Measurements from ENCODE around the gene FSCN2.

The FSCN2 gene

DNA sequence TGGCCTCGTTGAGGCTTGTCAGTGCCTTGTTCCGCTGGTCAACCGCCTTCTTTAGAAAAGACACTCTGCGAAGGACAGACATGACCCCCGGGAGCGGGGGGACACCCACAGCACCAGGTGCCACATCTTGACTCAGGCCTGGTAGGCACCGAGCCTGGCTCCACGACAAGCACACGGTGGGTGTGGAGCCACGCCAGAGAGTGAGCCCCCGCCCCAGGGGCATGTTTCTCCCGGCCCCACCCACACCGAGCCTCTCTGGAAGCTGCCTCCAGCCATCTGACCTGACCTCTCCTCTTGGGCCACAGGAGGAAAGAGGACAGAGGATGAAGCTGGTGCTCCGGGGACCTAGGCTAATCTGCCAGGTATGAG lies 19.4 kb downstream of the FSCN2 start (continued):
- TF ChIP-seq, protein P1, sequence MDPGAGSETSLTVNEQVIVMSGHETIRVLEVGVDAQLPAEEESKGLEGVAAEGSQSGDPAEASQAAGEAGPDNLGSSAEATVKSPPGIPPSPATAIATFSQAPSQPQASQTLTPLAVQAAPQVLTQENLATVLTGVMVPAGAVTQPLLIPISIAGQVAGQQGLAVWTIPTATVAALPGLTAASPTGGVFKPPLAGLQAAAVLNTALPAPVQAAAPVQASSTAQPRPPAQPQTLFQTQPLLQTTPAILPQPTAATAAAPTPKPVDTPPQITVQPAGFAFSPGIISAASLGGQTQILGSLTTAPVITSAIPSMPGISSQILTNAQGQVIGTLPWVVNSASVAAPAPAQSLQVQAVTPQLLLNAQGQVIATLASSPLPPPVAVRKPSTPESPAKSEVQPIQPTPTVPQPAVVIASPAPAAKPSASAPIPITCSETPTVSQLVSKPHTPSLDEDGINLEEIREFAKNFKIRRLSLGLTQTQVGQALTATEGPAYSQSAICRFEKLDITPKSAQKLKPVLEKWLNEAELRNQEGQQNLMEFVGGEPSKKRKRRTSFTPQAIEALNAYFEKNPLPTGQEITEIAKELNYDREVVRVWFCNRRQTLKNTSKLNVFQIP (CRISPR knock-in tag; IDR thresholded peaks at IDR 0.05; ENCODE audit: borderline replicate concordance, low read depth), result no peak
- no peak for TF ChIP-seq ZC3H10 (CRISPR knock-in tag; IDR thresholded peaks at IDR 0.05)
- TF ChIP-seq ZFP3 (CRISPR knock-in tag; IDR thresholded peaks at IDR 0.05), result no peak
- TF ChIP-seq OSR1 (CRISPR knock-in tag; IDR thresholded peaks at IDR 0.05), result no peak

DNA sequence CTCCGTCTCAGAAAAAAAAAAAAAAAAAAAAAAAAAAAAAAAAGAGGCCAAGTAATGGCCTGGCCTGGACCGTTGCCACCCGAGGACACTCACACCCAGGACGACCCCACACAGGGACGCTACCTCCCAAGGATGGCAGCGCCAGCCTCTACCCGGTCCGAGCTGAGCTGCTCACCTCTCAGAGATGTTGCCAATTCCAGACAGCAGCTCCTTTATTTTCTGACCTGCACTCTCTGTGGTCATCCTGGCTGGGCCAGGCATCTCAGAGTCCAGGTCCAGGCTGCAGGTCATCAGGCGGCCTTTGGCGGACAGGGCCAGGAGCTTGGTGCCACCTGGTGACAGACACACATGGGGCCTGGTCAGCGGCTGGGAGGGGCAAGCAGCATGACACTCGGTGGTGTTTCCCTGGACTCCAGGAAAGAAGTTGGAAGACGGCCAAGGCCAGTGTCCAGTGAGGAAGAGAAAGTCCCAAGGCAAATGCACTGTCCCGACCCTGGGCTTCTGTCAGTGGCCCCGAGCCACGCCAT lies 20.9 kb downstream of the FSCN2 start:
- TF ChIP-seq, protein P2, sequence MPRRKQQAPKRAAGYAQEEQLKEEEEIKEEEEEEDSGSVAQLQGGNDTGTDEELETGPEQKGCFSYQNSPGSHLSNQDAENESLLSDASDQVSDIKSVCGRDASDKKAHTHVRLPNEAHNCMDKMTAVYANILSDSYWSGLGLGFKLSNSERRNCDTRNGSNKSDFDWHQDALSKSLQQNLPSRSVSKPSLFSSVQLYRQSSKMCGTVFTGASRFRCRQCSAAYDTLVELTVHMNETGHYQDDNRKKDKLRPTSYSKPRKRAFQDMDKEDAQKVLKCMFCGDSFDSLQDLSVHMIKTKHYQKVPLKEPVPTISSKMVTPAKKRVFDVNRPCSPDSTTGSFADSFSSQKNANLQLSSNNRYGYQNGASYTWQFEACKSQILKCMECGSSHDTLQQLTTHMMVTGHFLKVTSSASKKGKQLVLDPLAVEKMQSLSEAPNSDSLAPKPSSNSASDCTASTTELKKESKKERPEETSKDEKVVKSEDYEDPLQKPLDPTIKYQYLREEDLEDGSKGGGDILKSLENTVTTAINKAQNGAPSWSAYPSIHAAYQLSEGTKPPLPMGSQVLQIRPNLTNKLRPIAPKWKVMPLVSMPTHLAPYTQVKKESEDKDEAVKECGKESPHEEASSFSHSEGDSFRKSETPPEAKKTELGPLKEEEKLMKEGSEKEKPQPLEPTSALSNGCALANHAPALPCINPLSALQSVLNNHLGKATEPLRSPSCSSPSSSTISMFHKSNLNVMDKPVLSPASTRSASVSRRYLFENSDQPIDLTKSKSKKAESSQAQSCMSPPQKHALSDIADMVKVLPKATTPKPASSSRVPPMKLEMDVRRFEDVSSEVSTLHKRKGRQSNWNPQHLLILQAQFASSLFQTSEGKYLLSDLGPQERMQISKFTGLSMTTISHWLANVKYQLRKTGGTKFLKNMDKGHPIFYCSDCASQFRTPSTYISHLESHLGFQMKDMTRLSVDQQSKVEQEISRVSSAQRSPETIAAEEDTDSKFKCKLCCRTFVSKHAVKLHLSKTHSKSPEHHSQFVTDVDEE (CRISPR knock-in tag; IDR thresholded peaks at IDR 0.05), result no peak
- TF ChIP-seq TCF4 (CRISPR knock-in tag; IDR thresholded peaks at IDR 0.05; ENCODE audit: borderline replicate concordance) (no peak), ARNTL (CRISPR knock-in tag; IDR thresholded peaks at IDR 0.05; ENCODE audit: borderline replicate concordance, low read depth) (no peak), SNAI2 (CRISPR knock-in tag; IDR thresholded peaks at IDR 0.05) (no peak), ZNF565 (CRISPR knock-in tag; conservative IDR thresholded peaks at IDR 0.05; ENCODE audit: low read depth) (no peak), ZFP30 (CRISPR knock-in tag; IDR thresholded peaks at IDR 0.05) (no peak), TOX (CRISPR knock-in tag; IDR thresholded peaks at IDR 0.05; ENCODE audit: borderline replicate concordance) (no peak), RARB (CRISPR knock-in tag; IDR thresholded peaks at IDR 0.05) (no peak), GLIS3 (CRISPR knock-in tag; IDR thresholded peaks at IDR 0.05) (no peak)
- no peak for ATAC-seq

DNA sequence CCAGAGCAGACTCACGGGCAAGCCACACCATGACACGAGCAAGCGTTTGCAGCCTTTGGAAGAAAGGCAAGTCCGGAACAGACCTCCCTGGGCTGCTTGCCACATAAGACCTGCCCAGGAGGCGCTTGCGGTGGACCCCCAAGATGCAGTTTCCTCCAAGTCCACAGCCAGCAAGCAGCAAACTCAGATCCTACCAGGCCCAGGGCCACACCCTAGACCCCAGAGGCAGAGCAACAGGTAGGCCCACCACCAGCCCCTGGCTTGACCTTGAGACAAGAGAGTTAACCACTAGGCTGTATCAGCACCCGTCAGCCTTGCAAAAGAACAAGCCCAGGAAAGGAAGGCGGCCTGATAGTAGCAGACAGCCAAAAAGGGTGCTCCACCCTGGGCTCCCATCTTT lies 21.6 kb downstream of the FSCN2 start:
- ATAC-seq, result no peak
- TF ChIP-seq TOX (CRISPR knock-in tag; IDR thresholded peaks at IDR 0.05; ENCODE audit: borderline replicate concordance) (no peak), ZFP3 (CRISPR knock-in tag; IDR thresholded peaks at IDR 0.05) (no peak), RARB (CRISPR knock-in tag; IDR thresholded peaks at IDR 0.05) (no peak), CSDC2 (CRISPR knock-in tag; IDR thresholded peaks at IDR 0.05) (no peak), ZNF565 (CRISPR knock-in tag; conservative IDR thresholded peaks at IDR 0.05; ENCODE audit: low read depth) (no peak), ZC3H10 (CRISPR knock-in tag; IDR thresholded peaks at IDR 0.05) (no peak), ZNF8 (CRISPR knock-in tag; IDR thresholded peaks at IDR 0.05) (no peak), ZFP30 (CRISPR knock-in tag; IDR thresholded peaks at IDR 0.05) (no peak), PPARA (CRISPR knock-in tag; IDR thresholded peaks at IDR 0.05; ENCODE audit: borderline replicate concordance) (no peak), TCF4 (CRISPR knock-in tag; IDR thresholded peaks at IDR 0.05; ENCODE audit: borderline replicate concordance) (no peak), ISL1 (CRISPR knock-in tag; IDR thresholded peaks at IDR 0.05) (no peak)
- TF ChIP-seq, protein P3, sequence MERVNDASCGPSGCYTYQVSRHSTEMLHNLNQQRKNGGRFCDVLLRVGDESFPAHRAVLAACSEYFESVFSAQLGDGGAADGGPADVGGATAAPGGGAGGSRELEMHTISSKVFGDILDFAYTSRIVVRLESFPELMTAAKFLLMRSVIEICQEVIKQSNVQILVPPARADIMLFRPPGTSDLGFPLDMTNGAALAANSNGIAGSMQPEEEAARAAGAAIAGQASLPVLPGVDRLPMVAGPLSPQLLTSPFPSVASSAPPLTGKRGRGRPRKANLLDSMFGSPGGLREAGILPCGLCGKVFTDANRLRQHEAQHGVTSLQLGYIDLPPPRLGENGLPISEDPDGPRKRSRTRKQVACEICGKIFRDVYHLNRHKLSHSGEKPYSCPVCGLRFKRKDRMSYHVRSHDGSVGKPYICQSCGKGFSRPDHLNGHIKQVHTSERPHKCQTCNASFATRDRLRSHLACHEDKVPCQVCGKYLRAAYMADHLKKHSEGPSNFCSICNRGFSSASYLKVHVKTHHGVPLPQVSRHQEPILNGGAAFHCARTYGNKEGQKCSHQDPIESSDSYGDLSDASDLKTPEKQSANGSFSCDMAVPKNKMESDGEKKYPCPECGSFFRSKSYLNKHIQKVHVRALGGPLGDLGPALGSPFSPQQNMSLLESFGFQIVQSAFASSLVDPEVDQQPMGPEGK (CRISPR knock-in tag; IDR thresholded peaks at IDR 0.05; ENCODE audit: borderline replicate concordance), result no peak
- TF ChIP-seq, protein P2 (CRISPR knock-in tag; IDR thresholded peaks at IDR 0.05), result no peak
- TF ChIP-seq, protein P1 (CRISPR knock-in tag; IDR thresholded peaks at IDR 0.05; ENCODE audit: borderline replicate concordance, low read depth), result no peak
- TF ChIP-seq, protein P4, sequence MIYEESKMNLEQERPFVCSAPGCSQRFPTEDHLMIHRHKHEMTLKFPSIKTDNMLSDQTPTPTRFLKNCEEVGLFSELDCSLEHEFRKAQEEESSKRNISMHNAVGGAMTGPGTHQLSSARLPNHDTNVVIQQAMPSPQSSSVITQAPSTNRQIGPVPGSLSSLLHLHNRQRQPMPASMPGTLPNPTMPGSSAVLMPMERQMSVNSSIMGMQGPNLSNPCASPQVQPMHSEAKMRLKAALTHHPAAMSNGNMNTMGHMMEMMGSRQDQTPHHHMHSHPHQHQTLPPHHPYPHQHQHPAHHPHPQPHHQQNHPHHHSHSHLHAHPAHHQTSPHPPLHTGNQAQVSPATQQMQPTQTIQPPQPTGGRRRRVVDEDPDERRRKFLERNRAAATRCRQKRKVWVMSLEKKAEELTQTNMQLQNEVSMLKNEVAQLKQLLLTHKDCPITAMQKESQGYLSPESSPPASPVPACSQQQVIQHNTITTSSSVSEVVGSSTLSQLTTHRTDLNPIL (CRISPR knock-in tag; IDR thresholded peaks at IDR 0.05; ENCODE audit: low read depth), result no peak
